Measurements from ENCODE around the gene UBE2K. TPM values are rescaled to one million over a fixed set of nuclear protein-coding genes. Genes with fewer than 3 reads are reported as not detected.

Gene UBE2K
- total and polyA plus RNA-seq, 10 of the 15 experiments (the other 5 are each of a cell fraction or from before 2014, with no cell fraction given), result 17.0 to 141 (median 75.5) TPM

DNA sequence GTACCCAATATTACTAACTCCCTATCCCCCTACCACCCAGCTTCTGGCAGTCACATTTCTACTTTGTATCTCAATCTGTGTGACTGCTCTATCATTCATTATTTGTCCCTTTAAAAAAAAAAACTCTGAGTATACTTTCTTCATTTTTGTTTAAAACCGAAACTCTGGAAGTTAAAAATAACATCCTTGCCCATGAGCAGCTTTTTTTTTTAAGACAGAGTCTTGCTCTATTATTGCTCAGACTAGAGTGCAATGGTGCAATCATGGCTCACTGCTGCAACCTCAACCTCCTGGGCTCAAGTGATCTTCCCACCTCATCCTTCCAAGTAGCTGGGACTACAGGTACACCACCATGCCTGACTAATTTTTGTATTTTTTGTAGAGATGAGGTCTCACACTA is 15.8 kb downstream of the UBE2K start (continued):
- TF ChIP-seq, protein P1, sequence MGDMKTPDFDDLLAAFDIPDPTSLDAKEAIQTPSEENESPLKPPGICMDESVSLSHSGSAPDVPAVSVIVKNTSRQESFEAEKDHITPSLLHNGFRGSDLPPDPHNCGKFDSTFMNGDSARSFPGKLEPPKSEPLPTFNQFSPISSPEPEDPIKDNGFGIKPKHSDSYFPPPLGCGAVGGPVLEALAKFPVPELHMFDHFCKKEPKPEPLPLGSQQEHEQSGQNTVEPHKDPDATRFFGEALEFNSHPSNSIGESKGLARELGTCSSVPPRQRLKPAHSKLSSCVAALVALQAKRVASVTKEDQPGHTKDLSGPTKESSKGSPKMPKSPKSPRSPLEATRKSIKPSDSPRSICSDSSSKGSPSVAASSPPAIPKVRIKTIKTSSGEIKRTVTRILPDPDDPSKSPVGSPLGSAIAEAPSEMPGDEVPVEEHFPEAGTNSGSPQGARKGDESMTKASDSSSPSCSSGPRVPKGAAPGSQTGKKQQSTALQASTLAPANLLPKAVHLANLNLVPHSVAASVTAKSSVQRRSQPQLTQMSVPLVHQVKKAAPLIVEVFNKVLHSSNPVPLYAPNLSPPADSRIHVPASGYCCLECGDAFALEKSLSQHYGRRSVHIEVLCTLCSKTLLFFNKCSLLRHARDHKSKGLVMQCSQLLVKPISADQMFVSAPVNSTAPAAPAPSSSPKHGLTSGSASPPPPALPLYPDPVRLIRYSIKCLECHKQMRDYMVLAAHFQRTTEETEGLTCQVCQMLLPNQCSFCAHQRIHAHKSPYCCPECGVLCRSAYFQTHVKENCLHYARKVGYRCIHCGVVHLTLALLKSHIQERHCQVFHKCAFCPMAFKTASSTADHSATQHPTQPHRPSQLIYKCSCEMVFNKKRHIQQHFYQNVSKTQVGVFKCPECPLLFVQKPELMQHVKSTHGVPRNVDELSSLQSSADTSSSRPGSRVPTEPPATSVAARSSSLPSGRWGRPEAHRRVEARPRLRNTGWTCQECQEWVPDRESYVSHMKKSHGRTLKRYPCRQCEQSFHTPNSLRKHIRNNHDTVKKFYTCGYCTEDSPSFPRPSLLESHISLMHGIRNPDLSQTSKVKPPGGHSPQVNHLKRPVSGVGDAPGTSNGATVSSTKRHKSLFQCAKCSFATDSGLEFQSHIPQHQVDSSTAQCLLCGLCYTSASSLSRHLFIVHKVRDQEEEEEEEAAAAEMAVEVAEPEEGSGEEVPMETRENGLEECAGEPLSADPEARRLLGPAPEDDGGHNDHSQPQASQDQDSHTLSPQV (IDR thresholded peaks at IDR 0.05), result no peak

DNA sequence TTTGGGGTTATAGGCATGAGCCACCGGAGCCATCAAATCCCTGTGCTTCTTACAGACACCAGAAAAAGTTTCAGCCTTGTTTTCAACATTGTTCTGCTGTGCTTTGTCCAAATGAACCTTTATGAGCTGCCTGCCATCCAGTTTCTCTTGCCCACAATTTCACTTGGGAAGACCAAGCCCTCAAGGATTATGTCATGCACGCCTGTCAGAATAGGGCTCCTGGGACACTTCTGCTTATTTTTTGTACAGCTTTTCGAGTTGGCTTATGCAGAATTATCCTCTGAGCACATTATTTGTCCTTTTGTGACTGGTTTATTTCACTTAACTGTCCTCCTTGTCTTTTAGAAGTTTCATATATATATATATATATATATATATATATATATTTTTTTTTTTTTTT is 16.2 kb downstream of the UBE2K start:
- peak overlapping the region; percentile 66 for H3K27ac ChIP-seq (ENCODE audit: control insufficient read depth, insufficient read depth)
- H4K20me1 ChIP-seq (ENCODE audit: control insufficient read depth, insufficient read depth), result no peaks in the 10 kb centered on the region
- no TSS peak for BruUV-seq (replicated peaks)
- TF ChIP-seq BRCA1 (IDR thresholded peaks at IDR 0.05; ENCODE audit: low read depth, low read length) (no peak), NR2C2 (IDR thresholded peaks at IDR 0.05; ENCODE audit: borderline replicate concordance, control insufficient read depth, insufficient read length, low read depth) (no peak), ETV6 (conservative IDR thresholded peaks at IDR 0.05 in 1 of 2, IDR thresholded peaks at IDR 0.05 in 1 of 2; ENCODE audit: borderline replicate concordance in 1 of 2, low read depth in 1 of 2) (no peak), EZH2 (IDR thresholded peaks at IDR 0.05; ENCODE audit: borderline replicate concordance, control insufficient read depth, low read depth, low read length) (no peak), SUPT20H (IDR thresholded peaks at IDR 0.05; ENCODE audit: borderline replicate concordance, control insufficient read depth, low read depth, low read length) (no peak), ZNF274 (IDR thresholded peaks at IDR 0.05; ENCODE audit: insufficient read depth, insufficient read length) (no peak), POLR2A (IDR thresholded peaks at IDR 0.05; ENCODE audit: low read depth, low read length) (no peak), CBX5 (IDR thresholded peaks at IDR 0.05; ENCODE audit: low read depth) (no peak), RBBP5 (conservative IDR thresholded peaks at IDR 0.05) (no peak), BACH1 (IDR thresholded peaks at IDR 0.05; ENCODE audit: borderline replicate concordance) (no peak), CEBPB (IDR thresholded peaks at IDR 0.05; ENCODE audit: borderline replicate concordance in 1 of 2, low read depth in 2 of 2, low read length in 2 of 2) (no peak), MYB (IDR thresholded peaks at IDR 0.05; ENCODE audit: borderline replicate concordance, low read depth, low read length) (no peak), IKZF2 (IDR thresholded peaks at IDR 0.05) (no peak), ZNF622 (IDR thresholded peaks at IDR 0.05) (no peak)
- TF ChIP-seq, protein P2, sequence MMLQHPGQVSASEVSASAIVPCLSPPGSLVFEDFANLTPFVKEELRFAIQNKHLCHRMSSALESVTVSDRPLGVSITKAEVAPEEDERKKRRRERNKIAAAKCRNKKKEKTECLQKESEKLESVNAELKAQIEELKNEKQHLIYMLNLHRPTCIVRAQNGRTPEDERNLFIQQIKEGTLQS (IDR thresholded peaks at IDR 0.05; ENCODE audit: borderline replicate concordance, extremely low read depth, low read depth, low read length), result no peak
- TF ChIP-seq, protein P3, sequence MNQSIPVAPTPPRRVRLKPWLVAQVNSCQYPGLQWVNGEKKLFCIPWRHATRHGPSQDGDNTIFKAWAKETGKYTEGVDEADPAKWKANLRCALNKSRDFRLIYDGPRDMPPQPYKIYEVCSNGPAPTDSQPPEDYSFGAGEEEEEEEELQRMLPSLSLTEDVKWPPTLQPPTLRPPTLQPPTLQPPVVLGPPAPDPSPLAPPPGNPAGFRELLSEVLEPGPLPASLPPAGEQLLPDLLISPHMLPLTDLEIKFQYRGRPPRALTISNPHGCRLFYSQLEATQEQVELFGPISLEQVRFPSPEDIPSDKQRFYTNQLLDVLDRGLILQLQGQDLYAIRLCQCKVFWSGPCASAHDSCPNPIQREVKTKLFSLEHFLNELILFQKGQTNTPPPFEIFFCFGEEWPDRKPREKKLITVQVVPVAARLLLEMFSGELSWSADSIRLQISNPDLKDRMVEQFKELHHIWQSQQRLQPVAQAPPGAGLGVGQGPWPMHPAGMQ (IDR thresholded peaks at IDR 0.05; ENCODE audit: borderline replicate concordance), result no peak
- H3K9me3 ChIP-seq (replicated peaks; ENCODE audit: control insufficient read depth, insufficient read depth, low read length), result no peaks in the 10 kb centered on the region
- H3K9ac ChIP-seq (ENCODE audit: control insufficient read depth, insufficient read depth, low read length), result 0 out of 2 replicates have a peak overlapping the region, but pooled peaks have one; percentile 29
- DNase-seq (ENCODE audit: low read depth, low spot score) (no peak), FAIRE-seq (no peak), ATAC-seq (no peak)
- CTCF ChIA-PET, result no interaction called here
- H3K27me3 ChIP-seq (replicated peaks in 1 of 2; ENCODE audit: control insufficient read depth in 2 of 2, insufficient read depth in 2 of 2, low read length in 1 of 2), result no peaks in the 10 kb centered on the region
- POLR2A ChIA-PET, result interaction anchor here (0.6 to 1.4 kb wide), 2 partner anchors 14 to 345 kb away, joined by 3 read pairs; no protein-coding TSS in a partner anchor
- RAD21 ChIA-PET (ENCODE audit: unreplicated experiment), result interaction anchor here (0.6 kb wide), 1 partner anchor 42 kb away, joined by 3 read pairs; no protein-coding TSS in a partner anchor
- H3K4me1 ChIP-seq (ENCODE audit: control insufficient read depth, insufficient read depth, low read length), result peaks cover 62% of the 10 kb centered on the region
- H3K79me2 ChIP-seq (ENCODE audit: control insufficient read depth, insufficient read depth, low read length), result peaks cover 87% of the 10 kb centered on the region
- SMC1A ChIA-PET (ENCODE audit: uncharacterized antibody, unreplicated experiment), result interaction anchor here (0.7 to 1.6 kb wide), 3 partner anchors 16 to 697 kb away, joined by 3 to 6 read pairs (median 5); partner anchors contain the start of gene UBE2K
- no peak overlapping the region for H2AFZ ChIP-seq (ENCODE audit: control insufficient read depth, low read depth, low read length)
- intact Hi-C loops (cut with micrococcal nuclease; ENCODE audit: unreplicated experiment) (no loop called here), in situ Hi-C loops (cut with MboI) (no loop called here)
- H3K36me3 ChIP-seq (ENCODE audit: control insufficient read depth in 2 of 2, insufficient read depth in 2 of 2, low read length in 1 of 2), result peaks cover 4 to 6% of the 10 kb centered on the region in 2 experiments; a peak in 3 of 4 replicates
- 3% methylated on average over 3 of the region's 3 CpGs for WGBS (ENCODE audit: insufficient coverage, insufficient replicate concordance, low lambda C conversion rate, missing lambda C conversion rate)
- H3K4me2 ChIP-seq (ENCODE audit: control insufficient read depth, insufficient read depth), result peak overlapping the region; percentile 92
- peak overlapping the region; percentile 53; the same call in 1 of the 2 replicates for H3K4me3 ChIP-seq
